ENCODE results near the gene ADD2.
"Not testable (repeated sequence)": the region's sequence is repeated elsewhere in the genome, so short reads cannot be mapped to it uniquely, and the experiment has no call there.

The ADD2 gene

DNA sequence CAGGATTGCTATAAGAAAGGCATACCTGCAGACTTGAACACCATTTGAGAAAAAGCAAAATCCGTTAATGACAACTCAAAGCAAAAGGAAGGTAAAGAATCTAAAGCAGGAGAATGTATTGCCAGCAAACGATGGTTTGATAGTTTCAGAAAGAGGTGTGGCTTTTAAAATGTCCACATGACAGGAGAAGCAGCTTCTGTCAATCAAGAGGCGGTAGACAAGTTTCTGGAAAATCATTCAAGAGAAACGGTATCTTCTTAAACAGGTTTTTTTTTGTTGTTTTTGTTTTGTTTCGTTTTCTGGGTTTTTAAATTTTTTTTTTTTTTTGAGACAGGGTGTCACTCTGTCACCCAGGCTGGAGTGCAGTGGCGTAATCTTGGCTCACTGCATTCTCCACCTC, 38.6 kb upstream of the ADD2 start:
- H3K4me3 ChIP-seq (ENCODE audit: low read depth, low read length): no peak overlapping the region
- DNase-seq (ENCODE audit: low read depth): no peak
- TF ChIP-seq CTCF (IDR thresholded peaks at IDR 0.05; ENCODE audit: low read depth, low read length, missing control alignments): no peak

GRCh38 chr2:70806013-70806412, 38.0 kb upstream of the ADD2 start:
- H3K4me3 ChIP-seq (ENCODE audit: low read depth, low read length): no peak overlapping the region
- DNase-seq (ENCODE audit: low read depth): no peak
- TF ChIP-seq CTCF (IDR thresholded peaks at IDR 0.05; ENCODE audit: low read depth, low read length, missing control alignments): no peak

GRCh38 chr2:70801607-70802263, 33.7 kb upstream of the ADD2 start:
- DNase-seq (ENCODE audit: low read depth): no peak
- TF ChIP-seq CTCF (IDR thresholded peaks at IDR 0.05; ENCODE audit: low read depth, low read length, missing control alignments): no peak
- no peak overlapping the region for H3K4me3 ChIP-seq (ENCODE audit: low read depth, low read length)

DNA sequence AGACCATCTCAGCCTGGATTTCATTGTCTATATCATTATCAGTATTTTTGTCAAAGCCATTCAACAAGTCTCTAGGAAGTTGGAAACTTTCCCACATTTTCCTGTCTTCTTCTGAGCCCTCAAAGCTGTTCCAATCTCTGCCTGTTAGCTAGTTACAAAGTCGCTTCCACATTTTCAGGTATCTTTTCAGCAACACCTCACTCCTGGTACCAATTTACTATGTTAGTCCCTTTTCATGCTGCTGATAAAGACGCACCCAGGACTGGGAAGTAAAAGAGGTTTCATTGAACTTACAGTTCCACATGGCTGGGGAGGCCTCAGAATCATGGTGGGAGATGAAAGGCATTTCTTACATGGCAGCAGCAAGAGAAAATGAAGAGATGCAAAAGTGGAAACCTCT, 31.7 kb upstream of the ADD2 start:
- no peak for TF ChIP-seq CTCF (IDR thresholded peaks at IDR 0.05; ENCODE audit: low read depth, low read length, missing control alignments)
- no peak overlapping the region for H3K4me3 ChIP-seq (ENCODE audit: low read depth, low read length)
- DNase-seq (ENCODE audit: low read depth): no peak

DNA sequence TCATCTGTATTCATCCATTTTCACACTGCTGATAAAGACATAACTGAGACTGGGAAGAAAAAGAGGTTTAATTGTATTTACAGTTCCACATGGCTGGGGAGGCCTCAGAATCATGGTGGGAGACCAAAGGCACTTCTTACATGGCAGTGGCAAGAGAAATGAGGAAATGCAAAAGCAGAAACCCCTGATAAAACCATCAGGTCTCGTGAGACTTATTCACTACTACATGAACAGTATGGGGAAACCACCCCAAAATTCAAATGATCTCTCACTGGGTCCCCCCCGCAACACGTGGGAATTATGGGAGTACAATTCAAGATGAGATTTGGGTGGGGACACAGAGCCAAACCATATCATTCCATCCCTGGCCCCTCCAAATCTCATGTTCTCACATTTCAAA, 30.0 kb upstream of the ADD2 start:
- not testable (repeated sequence) for DNase-seq (ENCODE audit: low read depth); H3K4me3 ChIP-seq (ENCODE audit: low read depth, low read length)

- no peak for TF ChIP-seq CTCF (IDR thresholded peaks at IDR 0.05; ENCODE audit: low read depth, low read length, missing control alignments)
- no peak overlapping the region for H3K4me3 ChIP-seq (ENCODE audit: low read depth, low read length)
- DNase-seq (ENCODE audit: low read depth): no peak
These were observed 29.5 kb upstream of the ADD2 start for GRCh38 chr2:70797506-70797905.

DNA sequence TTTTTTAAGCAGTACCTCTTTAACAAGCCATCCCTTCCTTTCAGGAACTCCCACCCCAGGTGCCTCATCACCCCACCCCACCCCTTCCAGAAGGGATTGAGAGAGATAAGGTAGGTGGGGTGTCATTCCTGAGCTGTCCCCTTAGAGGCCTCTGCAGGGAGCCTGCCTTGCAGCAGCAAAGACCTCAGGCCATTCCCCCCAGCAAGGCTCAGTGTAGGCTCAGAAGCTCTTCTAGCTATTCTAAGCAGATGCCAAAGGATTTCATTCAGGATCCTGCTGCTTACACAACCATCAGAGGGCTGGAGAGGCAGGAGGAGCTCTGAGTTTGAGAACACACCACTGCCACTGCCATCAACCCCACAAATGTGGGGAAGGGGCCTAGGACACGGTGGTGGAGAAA, 28.3 kb upstream of the ADD2 start:
- no peak overlapping the region for H3K4me3 ChIP-seq (ENCODE audit: low read depth, low read length)
- no peak for DNase-seq (ENCODE audit: low read depth)
- TF ChIP-seq CTCF (IDR thresholded peaks at IDR 0.05; ENCODE audit: low read depth, low read length, missing control alignments): no peak
